Epithelial cell of esophagus (primary cell): ENCODE measurements around the gene KLB.
"Not testable (repeated sequence)": the region's sequence is repeated elsewhere in the genome, so short reads cannot be mapped to it uniquely, and the experiment has no call there.

ENCODE experiments used
- DNase-seq: peaks from one replicate; pipeline ENCODE4 v3.0.0; 2010; ENCODE audit warnings: low read depth
- H3K4me3 ChIP-seq: 2 replicates; pipeline ENCODE4 v1.5.1; 2011; ENCODE audit warnings: mild to moderate bottlenecking, low read length, control low read depth
- CTCF ChIP-seq: IDR thresholded peaks from 2 replicates; pipeline ENCODE4 v1.5.1; 2011; ENCODE audit warnings: low read depth, mild to moderate bottlenecking, low read length, control low read depth, inconsistent platforms; ENCODE audit not compliant: insufficient read depth; ENCODE audit errors: missing control alignments

The KLB gene

GRCh38 chr4:39367166-39367565 lies 39.6 kb upstream of the KLB start:
- TF ChIP-seq CTCF = no peak

GRCh38 chr4:39369301-39369700 lies 37.4 kb upstream of the KLB start:
- DNase-seq = no peak
- H3K4me3 ChIP-seq = no peak overlapping the region
- TF ChIP-seq CTCF = no peak

More at GRCh38 chr4:39367166-39367565, 39.6 kb upstream of the KLB start:
- DNase-seq = no peak
- H3K4me3 ChIP-seq = no peak overlapping the region

GRCh38 chr4:39371209-39371608 lies 35.5 kb upstream of the KLB start:
- H3K4me3 ChIP-seq, DNase-seq: not testable (repeated sequence)

GRCh38 chr4:39375478-39375877 lies 31.3 kb upstream of the KLB start:
- DNase-seq = no peak
- no peak overlapping the region for H3K4me3 ChIP-seq
- TF ChIP-seq CTCF = no peak

- DNase-seq = no peak
- H3K4me3 ChIP-seq = no peak overlapping the region
- no peak for TF ChIP-seq CTCF
These were observed 23.0 kb upstream of the KLB start for GRCh38 chr4:39383690-39384089.

GRCh38 chr4:39384563-39384962 lies 22.2 kb upstream of the KLB start:
- no peak for TF ChIP-seq CTCF
- H3K4me3 ChIP-seq = no peak overlapping the region
- no peak for DNase-seq

- no peak for TF ChIP-seq CTCF
- H3K4me3 ChIP-seq = no peak overlapping the region
- DNase-seq = no peak
These were observed 16.1 kb upstream of the KLB start for GRCh38 chr4:39390603-39391002.

- no peak overlapping the region for H3K4me3 ChIP-seq
- DNase-seq = no peak
- TF ChIP-seq CTCF = no peak
These were observed 12.0 kb upstream of the KLB start for GRCh38 chr4:39394706-39395105.

- H3K4me3 ChIP-seq = not testable (repeated sequence)
- peak; percentile 24 for DNase-seq
These were observed 5.1 kb upstream of the KLB start for GRCh38 chr4:39401640-39402039.
